NCI-H526 (cell line): ENCODE results near the gene GPR148.

Experiments
- DNase-seq, 2 experiments: peaks; one replicate each; lab custom pipeline; 2025; lab: John Stamatoyannopoulos, UW

The GPR148 gene

GRCh38 chr2:130749641-130750040 lies 20.8 kb downstream of the GPR148 start:
- no peak for DNase-seq

GRCh38 chr2:130754811-130755210 lies 25.9 kb downstream of the GPR148 start:
- DNase-seq = no peak

DNA sequence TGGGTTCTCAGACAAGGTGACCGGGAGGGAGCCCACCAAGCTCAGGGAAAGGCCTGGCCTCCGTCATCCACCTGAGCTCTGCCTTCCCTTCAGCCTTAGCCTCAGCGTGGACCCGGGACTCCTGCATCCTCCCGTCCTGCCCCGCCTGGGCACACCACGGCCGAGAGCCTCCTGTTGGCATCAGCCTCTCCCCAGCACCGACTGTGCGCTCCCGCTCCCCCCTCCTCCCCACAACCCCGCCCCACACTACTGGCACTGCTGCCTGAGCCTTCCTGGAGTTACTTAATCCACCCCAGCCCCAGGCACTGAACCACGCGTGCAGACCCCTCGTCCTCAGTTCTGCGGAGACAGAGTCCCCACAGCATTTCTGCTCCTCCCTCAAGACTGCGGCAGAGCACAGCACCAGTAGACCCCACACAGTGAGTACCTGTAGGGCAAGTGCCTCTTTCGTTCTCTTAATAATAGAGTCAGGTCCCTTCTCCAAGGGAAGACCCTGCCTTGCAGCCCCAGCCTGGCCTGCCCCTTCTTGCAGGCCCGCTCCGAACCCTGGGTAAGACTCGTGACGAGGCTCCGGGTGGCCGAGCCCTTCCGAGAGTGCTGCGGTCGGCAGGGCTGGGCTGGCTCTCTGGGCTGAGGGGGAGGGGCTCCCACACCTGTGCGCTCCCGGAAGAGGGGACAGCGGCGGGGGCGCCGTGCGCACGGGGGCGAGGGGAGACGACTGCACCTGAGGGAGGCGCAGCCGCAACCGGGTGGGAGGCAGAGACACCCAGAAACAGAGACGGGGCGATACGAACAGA lies 26.6 kb downstream of the GPR148 start, which contains the start of gene AMER3:
AMER3 (plus strand) TSS at position 285 of the 797 bp plus-strand sequence. CDS start 6,533 bp downstream, outside the sequence.
- DNase-seq = peak; percentile 81 to 94

GRCh38 chr2:130756053-130756873 lies 27.4 kb downstream of the GPR148 start:
- peak; percentile 42 to 90 for DNase-seq

- DNase-seq = peak in 1 of 2 experiments; percentile 27
Measured at GRCh38 chr2:130756874-130757668, 28.2 kb downstream of the GPR148 start.

DNA sequence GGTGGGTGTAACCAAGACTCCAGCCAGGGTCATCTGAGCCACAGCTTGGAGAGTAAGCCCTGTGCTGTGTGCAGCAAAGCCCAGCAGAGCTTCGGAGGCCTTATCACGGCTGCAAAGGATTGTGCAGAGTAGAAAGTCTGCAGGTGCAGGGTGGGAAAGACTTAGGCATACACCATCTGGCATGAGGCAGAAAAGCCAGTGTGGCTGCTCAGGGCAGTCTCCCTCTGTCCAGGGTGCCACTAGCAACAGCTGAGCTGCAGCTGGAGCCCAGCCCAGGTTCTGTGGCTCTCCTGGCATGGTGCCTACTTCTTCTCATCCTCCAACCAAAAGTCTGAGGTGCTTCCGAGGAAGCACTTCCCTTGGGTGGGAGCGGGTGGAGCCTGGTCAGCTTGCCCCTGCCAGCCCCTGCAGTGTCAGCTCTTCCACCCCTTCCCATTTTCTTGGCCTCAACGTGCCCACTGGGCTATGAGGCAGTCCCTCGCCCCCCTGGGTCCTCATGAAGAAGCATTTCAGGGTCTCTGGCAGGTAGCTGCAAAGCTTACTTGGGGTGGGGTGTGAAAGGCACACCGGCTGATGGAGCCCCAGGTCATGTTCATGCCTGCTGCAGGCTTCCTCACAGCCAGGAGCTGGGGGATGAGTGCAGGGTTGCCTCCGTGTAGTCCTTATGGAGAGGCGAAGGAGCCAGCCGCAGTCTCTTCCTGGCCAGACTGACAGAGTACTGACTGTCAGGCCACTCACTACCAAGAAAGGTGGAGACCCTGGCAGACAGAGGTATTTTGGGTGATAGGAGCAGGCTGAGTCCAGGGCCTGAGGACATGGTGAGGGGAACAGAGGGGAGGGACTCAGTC lies 31.3 kb downstream of the GPR148 start:
- no peak for DNase-seq

GRCh38 chr2:130760754-130761751 lies 32.2 kb downstream of the GPR148 start:
- no peak for DNase-seq

DNA sequence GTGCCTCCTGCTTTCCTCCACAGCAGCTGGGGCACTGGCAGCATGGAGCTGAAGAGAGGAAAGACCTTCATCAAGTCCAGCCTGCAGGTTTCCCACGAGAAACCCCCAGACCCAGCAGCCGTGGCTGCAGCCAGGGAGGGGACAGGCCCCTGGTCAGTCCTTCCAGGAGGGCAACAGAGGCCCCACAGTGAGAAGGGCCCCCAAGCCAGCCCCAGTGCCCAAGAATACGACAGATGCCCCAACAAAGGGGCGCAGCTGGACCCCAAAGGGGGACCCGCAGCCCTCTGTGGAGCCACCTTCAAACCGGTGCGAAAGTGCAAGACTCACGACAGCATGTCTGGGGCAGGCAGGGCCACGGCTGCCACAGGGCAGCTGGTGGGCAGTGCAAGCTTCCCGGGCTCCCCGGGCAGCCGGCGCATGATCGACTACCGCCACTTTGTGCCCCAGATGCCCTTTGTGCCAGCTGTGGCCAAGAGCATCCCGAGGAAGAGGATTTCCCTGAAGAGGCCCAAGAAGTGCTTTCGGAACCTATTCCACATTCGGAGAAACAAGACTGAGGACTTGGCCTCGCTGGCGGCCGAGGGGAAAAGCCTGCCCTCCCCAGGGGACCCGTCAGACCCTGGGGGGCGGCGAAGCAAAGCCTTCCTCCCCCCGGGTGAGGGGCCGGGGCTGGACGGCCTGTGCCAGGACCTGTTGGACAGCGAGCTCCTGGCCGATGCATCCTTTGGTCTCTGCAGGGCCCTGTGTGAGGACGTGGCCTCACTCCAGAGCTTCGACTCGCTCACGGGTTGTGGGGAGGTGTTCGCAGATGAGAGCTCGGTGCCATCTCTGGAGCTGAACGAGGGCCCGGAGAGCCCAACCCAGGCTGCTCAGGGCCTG lies 33.4 kb downstream of the GPR148 start:
- DNase-seq = no peak

GRCh38 chr2:130762910-130763385 lies 34.1 kb downstream of the GPR148 start:
- DNase-seq = no peak

GRCh38 chr2:130763405-130763804 lies 34.5 kb downstream of the GPR148 start:
- DNase-seq = no peak

DNA sequence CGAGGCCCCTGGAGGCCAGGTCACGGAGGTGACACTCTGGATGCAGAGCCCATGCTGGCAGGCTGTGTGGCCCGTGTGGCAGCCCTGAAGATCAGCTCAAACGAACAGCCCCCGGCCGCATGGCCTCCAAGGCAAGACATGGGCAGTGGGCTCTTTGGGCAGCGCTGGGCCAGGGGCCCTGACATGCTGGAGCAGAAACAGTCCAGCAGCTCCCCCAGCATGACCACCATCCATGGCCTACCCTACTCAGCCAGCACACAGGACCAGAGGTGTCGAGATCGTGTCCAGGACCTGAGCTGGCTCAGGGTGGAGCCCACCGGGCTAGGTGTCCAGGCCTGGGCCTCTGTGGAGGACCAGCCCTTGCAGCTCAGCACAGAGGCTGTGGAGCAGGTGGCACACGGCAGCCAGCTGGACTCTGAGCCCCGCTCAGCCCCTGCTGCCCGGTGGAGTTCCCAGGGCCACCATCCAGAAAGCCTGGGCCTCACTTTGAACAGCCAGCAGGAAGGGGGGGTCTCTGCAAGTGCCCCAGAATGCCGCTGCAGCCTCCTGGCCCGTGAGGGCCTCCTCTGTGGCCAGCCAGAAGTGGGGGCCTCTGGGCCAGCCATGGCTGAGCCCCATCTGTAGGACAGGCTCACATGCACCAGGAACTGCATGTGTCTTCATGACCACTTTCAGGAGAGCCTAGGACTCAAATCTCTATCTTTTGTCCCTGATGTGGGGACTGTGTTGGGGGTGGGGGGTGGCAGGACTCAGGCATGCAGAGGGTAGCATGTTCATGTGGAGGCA lies 35.4 kb downstream of the GPR148 start:
- no peak for DNase-seq

DNA sequence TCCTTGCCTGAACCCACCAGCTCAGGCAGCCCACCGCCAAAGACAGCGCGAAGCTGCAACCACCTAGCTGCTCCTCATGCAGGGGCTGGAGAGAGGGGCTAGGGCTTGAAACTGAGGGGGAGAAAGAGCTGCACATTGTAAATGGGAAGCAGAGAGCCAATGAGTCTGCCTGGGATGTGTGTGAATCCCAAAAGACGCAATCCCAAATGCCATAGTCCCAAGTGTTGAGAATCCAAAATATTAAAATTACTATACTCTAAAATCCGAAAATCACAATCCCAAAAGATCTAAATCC lies 35.9 kb downstream of the GPR148 start:
- DNase-seq = no peak

DNA sequence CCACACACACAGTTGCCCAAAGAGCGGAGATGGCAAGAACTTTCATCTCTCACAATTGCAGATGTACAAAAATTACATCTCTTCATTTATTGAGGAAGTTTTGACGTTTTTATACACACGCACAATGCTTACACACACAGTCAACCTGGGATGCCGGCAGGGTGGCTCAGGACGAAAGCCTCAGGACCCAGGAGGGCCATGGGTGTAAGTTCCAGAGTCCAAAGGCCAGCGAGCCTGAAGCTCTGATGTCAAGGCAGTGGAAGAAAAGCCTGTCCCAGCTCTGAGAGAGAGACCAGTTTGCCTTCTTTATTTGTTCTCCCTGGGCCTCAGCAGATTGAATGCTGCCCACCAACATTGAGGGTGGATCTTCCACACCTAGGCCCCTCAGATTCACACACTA lies 36.6 kb downstream of the GPR148 start:
- no peak for DNase-seq

DNA sequence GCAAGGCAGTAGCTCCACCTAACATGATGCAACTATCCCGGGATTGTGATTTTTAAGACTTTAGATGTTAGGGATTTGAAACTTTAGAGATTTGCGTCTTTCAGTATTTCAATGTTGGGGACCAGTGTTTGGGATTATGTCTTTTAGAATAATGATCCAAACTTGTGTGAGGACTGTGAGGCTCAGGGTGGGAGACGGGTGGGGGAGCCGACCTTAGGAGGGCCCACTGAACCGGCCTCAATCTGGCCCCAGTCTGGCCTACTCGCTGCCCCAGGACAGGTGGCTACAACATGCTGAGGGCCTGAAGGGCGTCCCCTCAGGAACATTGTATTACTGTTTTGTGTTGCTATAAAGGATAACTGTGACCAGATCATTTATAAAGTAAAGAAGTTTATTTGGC lies 37.2 kb downstream of the GPR148 start:
- DNase-seq = no peak

DNA sequence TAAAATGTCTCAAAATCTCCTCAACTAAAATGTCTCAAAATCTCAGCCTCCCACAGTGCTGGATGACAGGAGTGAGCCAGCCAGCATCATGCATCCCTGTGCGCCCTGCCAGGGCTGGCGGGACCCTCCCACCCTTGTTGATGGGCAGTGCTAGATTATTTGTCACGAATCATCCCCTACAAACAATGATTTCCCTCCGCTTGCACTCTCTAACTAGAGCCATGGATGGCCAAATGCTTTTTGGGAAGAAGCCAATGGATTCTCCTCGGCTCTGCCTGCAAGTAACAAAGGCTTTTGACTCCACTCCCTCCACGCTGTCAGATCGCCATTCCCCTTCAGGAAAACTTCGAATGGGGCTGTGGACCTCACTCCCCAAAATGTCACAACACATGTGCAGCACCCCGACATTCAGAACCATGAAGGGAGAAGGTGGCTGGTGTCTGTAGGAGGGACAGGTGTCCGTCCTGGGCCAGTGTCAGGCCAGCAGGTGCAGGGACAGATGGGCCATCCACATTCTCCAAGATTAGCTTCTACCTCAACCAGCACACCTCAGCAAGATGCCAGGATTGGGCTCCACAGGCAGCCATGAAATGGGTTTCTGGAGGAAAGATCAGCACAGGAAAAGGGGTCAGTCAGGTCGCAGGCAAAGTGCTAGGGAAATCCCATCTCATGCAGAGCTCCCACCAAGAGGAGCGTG lies 38.0 kb downstream of the GPR148 start:
- no peak for DNase-seq

- no peak for DNase-seq
Measured at GRCh38 chr2:130767408-130767775, 38.5 kb downstream of the GPR148 start.

DNA sequence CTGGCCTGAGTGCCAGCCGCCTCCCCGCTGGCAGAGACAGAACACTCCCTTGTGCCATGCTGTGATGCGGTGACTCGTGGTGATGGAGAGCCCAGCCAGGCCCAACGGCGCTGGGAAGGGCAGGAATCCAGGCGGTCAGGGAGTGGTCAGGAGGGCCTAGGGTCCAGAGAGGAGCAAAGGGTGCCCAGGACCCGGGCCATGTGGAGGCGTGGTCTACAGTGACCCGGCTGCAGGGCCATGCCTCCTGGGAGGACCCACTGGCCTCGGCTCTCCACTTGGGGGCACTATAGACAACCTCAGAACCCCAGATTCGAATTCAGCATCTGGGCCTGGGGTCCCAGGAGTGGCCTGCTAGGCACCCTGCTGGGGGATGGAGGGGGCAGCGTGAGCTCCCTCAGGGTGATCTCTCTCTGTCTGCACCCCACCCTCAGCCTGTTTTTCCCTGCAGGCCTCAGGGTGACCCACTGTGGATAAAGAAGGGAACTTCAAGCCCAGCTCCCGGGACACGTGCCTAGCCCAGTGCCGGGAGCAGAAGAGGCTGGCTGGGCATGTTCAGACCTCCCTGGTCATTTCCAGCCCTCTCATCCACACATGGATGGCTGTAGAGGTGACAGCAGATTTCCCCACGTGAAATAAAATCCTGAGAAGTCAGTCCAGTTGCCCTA lies 39.5 kb downstream of the GPR148 start:
- peak in 1 of 2 experiments; percentile 29 for DNase-seq
